NCI-H69 (cell line): Measurements from ENCODE around the gene ZNF765.
"Not testable (repeated sequence)": the region's sequence is repeated elsewhere in the genome, so short reads cannot be mapped to it uniquely, and the experiment has no call there.

Source experiments
- DNase-seq: peaks from one replicate; lab custom pipeline; 2025; lab: John Stamatoyannopoulos, UW

The ZNF765 gene

DNA sequence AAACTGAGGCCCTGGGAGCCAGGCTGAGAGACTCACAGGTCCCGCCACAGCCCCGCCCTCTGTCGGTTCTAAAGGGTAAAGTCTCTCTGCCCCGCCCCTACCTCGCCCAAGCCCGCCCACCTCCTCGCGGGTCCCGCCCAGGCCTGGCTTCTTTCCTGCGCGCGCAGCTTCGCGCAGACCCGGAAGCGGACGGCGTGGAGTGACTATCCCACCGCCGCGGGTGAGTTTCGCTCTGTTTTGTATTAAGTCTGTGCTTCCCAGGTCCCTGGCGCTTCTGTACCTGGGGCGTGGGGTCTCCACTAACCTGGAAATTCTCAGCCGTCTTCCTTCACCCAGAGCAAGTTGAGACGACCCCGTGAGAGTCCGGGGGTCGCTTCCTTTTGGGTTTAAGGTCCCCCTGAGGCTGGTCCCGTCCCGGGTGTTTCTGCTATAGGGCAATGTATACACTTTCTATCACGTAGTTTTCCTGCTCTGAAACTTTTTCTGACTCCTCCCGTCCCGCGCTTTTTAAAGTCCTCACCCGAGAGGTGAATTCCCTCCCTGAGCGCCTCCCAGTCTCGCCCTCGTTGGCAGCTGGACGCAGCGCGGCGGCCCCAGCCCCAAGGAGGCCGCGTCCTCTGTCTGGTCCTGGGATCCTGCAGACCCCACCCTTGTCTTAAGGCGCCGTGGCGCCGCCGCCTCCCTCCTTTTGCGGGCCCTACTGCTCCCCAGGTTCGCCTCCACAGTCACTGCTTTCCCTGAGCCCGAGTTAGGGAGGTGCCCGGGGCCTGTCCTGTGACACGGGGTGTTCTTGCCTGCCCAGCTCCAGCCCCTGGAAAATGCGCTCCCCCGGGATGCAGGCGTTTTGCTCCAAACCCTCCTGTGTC is at the start of gene ZNF765:
Gene ZNF765 (plus strand): TSS at position 176 of the 866 bp plus-strand sequence. CDS start 2,867 bp downstream, outside the sequence.
- DNase-seq: peak; percentile 95

DNA sequence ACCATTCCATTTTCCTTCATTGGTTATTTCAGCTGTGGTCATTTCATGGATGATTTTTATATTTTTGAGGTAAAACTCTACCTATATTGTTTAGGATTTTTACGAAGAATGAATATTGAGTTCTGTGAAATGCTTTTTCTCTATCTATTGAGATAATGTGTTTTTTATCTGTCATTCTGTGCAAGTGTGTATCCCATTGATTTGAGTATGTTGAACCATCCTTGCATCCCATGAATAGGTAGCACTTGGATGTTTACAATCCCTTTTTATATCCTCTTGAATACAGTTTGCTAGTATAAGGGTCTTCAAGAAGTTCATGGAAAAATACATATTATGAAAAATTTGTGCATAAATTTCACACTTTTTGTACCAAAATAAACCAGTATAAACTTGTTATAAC is 39.2 kb upstream of the ZNF765 start:
- DNase-seq: no peak

DNA sequence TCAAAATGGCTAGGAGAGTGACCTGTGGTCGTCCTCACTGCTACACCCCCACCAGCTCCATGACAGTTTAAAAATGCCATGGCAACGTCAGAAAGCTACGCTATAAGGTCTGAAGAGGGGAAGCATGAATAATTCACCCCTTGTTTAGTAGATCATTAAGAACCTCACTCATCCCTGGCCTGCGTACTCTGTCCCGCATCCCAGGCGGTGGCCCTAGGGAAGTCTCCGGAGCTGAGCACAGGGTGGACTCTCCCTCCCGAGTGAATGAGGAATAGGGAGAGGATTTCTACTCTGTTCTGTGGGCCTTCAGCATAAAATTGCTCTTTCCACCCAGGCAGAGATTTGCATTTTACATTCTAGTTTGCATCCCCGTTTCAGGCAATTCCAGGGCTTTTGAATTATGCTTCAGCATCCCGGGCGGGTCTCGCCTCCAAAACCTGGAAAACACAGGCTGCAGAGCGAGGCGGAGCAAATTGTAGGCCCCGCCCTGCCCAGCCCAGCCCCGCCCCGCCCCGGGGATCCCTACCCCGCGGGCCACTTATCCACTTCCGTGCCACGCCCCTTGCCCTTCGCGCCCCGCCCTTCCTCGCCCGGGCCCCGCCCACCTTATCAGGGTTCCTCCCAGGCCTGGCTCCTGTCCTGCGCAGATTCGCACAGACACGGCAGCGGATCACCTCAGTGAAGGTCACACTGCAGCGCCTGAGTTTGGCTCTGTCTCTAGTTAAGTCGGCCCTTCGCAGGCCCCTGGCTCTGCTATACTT is 36.9 kb upstream of the ZNF765 start:
- no peak for DNase-seq

DNA sequence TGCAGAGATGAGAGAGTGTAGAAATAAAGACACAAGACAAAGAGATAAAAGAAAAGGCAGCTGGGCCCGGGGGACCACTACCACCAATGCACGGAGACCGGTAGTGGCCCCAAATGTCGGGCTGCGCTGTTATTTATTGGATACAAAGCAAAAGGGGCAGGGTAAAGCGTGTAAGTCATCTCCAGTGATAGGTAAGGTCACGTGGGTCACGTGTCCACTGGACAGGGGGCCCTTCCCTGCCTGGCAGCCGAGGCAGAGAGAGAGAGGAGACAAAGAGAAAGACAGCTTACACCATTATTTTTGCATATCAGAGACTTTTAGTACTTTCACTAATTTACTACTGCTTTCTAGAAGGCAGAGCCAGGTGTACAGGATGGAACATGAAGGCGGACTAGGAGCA is 34.9 kb upstream of the ZNF765 start:
- not testable (repeated sequence) for DNase-seq

DNA sequence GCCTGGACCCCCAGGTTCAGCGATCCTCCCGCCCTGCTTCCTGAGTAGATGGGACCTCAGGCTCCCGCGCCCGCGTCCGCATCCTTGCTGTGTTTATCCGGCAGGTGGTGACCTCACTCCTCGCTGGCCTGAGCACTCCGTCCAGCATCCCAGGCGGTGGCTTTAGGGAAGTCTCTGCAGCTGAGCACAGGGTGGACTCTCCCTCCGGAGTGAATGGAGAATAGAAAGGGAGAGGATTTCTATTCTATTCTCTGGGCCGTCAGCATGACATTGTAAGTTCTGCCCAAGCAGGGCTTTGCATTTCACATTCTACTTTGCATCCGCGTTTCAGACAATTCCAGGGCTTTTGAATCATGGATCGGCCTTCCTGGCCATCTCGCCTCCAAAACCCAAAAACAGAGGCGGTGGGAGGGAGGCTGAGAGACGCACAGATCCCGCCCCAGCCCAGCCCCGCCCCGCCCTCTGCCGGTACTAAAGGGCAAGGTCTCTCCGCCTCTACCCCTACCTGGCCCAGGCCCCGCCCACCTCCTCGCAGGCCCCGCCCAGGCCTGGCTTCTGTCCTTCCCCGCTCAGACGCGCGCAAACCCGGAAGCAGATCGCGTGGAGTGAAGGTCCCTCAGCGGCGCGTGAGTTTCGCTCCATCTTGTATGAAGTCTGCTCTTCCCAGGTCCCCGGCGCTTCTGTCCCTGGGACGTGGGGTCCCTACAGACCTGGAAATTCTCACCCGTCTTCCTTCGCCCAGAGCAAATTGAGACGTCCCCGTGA is 29.6 kb upstream of the ZNF765 start, which contains the start of gene ZNF525:
Gene ZNF525 (plus strand): TSS at position 572 of the 765 bp plus-strand sequence. CDS start 6,577 bp downstream, outside the sequence.
- DNase-seq: peak; percentile 96

DNA sequence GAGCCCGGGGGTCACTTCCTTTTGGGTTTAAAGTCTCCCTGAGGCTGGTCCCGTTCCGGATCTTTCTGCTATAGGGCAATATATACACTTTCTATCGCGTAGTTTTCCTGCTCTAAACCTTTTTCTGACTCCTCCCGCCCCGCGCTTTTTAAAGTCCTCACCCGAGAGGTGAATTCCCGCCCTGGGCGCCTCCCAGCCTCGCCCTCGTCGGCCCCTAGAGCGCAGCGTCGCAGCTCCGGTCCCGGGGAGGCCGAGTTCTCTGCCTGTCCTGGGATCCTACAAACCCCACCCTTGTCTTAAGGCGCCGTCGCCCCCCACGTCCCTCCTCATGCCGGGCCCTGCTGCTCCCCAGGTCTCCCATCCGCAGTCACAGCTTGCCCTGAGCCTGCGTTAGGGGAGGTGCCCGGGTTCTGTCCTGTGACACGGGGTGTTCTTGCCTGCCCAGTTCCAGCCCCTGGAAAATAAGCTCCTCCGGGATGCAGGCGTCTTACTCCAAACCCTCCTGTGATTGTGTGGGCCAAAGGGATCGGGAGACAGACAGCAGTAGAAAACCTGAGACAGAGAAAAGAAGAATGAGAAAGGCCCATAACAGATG is 29.0 kb upstream of the ZNF765 start:
- peak; percentile 67 for DNase-seq

DNA sequence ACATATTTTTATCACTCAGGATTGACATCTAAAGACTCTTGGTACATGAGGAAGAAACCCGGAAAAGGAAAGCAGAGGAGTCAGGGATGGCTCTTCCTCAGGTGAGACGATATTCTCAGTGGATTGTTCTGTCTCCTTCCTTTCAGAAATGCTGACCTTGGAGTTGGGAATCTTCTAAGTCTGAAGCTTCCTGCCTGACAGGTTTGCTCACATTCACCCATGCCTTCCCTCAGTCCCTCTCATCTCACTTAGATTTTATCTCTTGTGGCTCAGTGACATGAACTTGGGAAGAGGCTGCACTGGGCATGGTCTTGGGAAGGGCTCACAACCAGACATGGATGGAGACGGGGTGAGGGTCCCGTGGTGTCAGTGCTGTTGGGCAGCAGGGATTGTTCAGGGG is 22.8 kb upstream of the ZNF765 start:
- no peak for DNase-seq

DNA sequence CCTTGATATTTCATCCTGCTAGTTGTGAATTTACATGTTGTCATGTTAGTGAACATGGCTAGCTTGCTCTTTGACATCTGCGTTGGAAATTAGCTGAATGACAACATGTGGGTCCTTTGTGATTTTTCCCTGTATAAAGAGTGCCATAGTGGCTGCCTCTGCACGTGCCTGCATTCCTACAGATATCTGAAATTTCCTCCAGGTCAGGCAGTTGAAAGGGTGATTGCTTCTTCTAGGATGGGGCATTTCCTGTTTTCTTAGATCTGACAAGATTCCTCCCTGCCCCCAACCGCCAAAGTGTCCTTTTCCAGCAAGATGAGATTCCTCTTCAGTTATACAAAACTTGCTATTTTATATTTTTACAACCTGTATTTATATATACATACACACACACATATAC is 20.7 kb upstream of the ZNF765 start:
- DNase-seq: no peak

DNA sequence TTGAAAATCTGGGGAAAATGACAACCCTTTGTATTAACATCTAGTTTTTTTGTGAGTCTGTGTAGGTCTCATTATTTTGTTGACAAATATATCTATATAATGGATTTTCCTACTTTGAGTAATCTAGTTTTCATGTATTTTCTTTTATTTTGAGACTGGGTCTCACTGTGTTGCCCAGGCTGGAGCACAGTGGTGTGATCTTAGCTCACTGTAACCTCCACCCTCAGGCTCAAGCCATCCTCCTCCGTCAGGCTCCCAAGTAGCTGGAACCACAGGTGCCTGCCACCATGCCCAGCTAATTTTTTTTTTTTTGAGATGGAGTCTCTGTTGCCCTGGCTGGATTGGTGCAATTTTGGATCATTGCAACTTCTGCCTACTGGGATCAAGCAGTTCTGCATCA is 20.2 kb upstream of the ZNF765 start:
- no peak for DNase-seq

DNA sequence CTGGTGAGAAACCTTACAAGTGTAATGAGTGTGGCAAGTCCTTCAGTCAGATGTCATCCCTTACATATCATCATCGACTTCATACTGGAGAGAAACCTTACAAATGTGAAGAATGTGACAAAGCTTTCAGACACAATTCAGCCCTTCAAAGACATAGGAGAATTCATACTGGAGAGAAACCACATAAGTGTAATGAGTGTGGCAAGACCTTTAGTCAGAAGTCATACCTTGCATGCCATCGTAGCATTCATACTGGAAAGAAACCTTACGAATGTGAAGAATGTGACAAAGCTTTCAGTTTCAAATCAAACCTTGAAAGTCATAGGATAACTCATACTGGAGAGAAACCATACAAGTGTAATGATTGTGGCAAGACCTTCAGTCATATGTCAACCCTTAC is 13.6 kb upstream of the ZNF765 start:
- DNase-seq: no peak

DNA sequence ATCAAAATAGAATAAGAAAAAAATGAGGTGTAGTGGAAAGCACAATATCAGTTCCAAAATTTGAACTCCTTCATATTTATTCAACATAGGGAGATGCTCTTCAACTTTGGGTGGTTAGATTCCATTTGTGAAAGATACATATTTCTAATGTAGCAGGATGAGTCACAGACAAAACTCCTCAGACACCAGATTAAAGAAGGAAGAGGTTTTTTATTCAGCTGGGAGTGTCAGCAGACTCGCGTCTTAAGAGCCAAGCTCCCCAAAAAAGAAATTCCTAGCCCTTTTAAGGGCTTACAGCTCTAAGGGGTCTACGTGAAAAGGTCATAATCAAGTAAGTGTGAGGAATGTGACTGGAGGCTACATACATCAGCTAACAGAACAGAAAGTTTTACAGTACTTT is 6.8 kb upstream of the ZNF765 start:
- DNase-seq: no peak

DNA sequence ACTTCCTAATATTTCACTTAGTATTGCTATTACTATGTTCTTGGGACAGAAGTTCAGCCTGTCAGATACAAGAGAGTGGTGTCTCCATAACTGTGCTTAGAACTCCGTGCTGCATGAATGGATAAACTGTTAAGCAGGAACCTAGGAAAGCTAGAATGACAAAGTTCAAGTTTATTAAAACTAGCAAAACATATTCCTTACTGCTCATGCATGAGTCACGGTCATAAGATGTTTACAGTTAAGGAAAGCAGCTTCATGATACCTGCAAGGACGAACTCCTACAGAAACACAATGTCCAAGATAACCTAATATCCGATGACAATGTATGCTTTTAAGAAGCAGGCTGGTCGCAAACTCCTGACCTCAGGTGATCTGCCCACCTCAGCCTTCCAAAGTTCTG is 6.0 kb upstream of the ZNF765 start:
- no peak for DNase-seq

DNA sequence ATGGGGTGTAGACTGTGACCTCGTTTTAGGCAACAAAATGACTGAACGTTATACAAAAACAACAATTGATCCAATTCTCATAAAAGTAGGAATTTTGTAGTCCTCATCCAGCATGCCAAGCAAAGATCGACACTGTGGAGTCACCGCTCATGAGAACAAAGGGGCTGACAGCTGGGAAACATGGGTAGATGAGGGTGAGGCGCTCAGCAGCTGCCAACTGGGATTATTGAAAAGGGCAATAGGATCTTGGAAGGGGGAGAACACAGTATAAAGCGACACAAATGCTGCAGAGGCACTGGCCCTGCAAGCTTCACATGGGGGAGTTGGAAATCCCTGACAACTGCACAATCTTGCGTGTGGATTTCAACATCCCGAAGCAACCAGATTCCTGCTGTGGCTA is 5.4 kb upstream of the ZNF765 start:
- DNase-seq: peak; percentile 74

DNA sequence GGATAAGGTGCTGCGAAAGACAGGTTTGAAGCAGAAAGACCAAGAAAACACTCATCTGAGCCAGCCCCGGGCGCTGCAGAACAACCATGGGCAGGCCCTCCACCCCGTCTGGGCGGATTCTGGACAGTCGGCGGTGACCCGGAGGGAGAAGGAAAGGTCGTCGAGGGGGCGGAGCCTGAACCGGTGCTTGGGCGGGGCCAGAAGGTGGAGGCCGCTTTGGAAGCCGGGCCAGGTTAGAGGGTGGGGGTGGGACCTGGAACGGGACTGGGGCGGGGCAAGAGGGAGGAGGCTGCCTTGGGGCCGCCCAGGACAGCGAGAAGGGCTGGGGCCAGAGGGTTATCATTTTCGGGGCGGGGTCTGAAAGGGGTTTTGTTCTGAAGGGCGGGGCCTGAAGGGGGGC is 5.0 kb upstream of the ZNF765 start:
- DNase-seq: peak; percentile 90

DNA sequence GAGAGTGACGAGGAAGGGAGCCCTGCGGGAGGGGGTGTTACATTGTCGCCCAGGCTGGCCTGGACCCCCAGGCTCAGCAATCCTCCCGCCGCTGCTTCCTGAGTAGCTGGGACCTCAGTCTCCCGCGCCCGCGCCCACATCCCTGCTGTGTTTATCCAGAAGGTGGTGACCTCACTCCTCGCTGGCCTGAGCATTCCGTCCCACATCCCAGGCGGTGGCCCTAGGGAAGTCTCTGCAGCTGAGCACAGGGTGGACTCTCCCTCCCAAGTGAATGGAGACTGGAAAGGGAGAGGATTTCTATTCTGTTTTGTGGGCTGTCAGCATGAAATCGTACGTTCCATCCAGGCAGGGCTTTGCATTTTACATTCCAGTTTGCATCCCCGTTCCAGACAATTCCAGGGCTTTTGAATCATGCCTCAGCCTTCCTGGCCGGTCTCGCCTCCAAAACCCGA is 401 bp upstream of the ZNF765 start:
- DNase-seq: peak; percentile 78

DNA sequence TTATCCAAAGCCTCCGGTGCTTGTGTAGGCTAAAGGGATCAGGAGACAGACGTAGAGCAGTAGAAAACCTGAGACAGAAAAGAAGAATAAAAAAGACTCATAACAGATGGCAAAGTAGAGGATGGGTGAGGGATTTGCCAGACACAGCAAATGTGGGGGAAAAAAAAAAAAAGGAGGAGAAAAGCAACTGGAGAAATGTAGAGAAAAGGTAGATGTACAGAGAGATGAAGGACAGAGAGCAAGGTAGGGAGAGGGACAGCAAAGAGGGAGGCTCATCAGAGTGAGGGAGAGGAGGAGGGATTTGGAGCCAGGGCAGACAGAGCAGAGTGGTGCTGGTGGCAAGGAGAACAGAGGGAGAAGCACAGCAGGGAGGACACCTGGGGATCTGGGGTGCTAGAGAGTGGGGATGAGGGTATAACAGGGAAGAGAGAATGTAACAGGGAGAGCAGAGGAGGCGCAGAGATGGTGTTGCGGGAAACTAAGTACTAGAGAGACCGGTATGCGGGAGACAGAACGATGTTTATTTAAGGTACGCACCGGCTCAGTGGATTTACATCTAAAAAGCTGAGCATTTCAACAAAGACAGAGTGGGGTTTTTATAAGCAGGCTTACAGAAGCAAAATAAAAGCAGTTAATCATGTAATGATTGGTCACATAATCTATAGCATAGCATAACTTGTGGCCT is 1.0 kb downstream of the ZNF765 start:
- DNase-seq: not testable (repeated sequence)

DNA sequence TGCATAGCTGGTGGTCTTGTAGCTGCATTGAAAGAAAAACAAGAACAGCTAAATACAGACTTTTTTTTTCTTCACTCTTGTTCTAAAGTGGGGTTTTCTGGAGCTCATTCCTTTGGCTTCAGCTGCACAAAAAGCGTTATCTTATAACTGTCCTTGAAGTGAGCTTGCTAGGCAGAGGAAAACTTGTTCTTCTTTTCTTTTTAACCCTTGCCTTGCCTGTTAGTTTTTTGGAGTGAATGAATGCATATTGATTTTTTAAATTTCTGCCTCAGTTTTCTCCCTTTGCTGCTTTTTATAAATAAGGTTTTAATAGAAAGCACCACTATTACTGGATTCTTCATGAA is 1.5 kb downstream of the ZNF765 start:
- DNase-seq: no peak

DNA sequence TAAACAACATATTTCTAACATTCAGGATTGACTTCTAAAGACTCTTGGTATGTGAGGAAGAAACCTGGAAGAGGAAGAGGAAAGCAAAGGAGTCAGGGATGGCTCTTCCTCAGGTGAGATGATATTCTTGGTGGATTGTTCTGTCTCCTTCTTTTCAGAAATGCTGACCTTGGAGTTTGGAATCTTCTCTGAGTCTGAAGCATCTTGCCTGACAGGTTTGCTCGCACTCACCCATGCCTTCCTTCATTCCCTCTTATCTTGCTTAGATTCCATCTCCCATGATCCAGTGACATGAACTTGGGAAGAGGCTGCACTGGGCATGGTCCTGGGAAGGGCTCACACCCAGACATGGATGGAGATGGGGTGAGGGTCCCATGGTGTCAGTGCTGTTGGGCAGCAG is 3.0 kb downstream of the ZNF765 start:
- DNase-seq: not testable (repeated sequence)

DNA sequence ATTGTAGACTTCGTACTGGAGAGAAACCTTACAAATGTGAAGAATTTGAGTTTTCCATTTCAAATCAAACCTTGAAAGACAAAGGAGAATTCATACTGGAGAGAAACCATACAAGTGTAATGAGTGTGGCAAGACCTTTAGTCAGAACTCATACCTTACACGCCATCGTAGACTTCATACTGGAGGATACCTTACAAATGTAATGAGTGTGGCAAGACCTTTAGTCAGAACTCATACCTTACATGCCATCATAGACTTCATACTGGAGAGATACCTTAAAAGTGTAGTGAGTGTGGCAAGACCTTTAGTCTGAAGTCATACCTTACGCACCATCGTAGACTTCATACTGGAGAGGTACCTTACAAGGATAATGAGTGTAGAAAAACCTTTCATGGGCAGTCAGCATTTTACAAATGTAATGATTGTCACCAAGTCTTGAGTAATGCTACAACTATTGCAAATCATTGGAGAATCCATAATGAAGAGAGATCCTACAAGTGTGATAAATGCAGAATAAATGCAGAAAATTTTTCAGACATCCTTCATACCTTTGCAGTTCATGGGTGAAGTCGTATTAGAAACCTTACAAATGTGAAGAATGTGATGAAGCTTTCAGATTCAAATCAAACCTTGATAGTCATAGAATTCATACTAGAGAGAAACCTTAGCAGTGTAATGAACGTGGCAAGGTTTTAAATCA is 14.7 kb downstream of the ZNF765 start:
- DNase-seq: no peak

DNA sequence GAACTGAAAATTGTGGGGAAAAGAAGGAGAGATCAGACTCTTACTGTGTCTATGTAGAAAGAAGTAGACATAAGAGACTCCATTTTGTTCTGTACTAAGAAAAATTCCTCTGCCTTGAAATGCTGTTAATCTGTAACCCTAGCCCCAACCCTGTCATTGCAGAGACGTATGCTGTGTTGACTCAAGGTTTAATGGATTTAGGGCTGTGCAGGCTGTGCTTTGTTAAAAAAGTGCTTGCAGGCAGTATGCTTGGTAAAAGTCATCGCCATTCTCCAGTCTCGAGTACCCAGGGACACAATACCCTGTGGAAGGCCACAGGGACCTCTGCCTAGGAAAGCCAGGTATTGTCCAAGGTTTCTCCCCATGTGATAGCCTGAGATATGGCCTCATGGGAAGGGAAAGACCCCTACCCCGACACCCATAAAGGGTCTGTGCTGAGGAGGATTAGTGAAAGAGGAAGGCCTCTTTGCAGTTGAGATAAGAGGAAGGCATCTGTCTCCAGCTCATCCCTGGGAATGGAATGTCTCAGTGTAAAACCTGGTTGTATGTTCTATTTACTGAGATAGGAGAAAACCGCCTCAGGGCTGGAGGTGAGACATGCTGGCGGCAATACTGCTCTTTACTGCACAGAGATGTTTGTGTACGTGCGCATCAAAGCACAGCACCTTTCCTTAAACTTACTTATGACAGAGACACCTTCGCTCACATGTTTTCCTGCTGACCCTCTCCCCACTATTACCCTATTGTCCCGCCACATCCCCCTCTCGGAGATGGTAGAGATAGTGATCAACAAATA is 25.8 kb downstream of the ZNF765 start:
- peak; percentile 50 for DNase-seq
